Heart right ventricle (tissue), 16 donors: ENCODE results near the gene CGNL1. TPM values are rescaled to one million over a fixed set of nuclear protein-coding genes. Genes with fewer than 3 reads are reported as not detected.

Source experiments
- ATAC-seq, 8 donors: fragments of 200-7000 bp; cut with Tn5 transposase; one replicate each; pipeline ENCODE4 v1.9.1; 2020; ENCODE audit warnings: mild to moderate bottlenecking in 8 of 8, moderate library complexity in 8 of 8, moderate number of reproducible peaks in 1 of 8
- DNase-seq, 2 donors: peaks; one replicate each; pipeline ENCODE4 v3.0.0-alpha.2; 2020
- H3K27ac ChIP-seq, 10 donors: fragments of 200-600 bp; sonication (generic) in 2 of 10; one replicate each; pipeline versions ENCODE4 v1.5.0 to v1.8.0; 2020 to 2022; ENCODE audit warnings: mild to moderate bottlenecking in 3 of 10
- H3K27me3 ChIP-seq, 7 donors: fragments of 200-600 bp; one replicate each; pipeline ENCODE4 v1.8.0; 2021 to 2022; ENCODE audit warnings: mild to moderate bottlenecking in 2 of 7
- H3K36me3 ChIP-seq, 9 donors: fragments of 200-600 bp; sonication (generic) in 1 of 9; one replicate each; pipeline versions ENCODE4 v1.5.0 to v1.8.0; 2020 to 2022; ENCODE audit warnings: mild to moderate bottlenecking in 2 of 9
- H3K4me1 ChIP-seq, 9 donors: fragments of 200-600 bp; sonication (generic) in 1 of 9; one replicate each; pipeline versions ENCODE4 v1.5.0 to v1.8.0; 2020 to 2022; ENCODE audit warnings: mild to moderate bottlenecking in 4 of 9
- H3K4me3 ChIP-seq, 10 donors: fragments of 200-600 bp; sonication (generic) in 2 of 10; one replicate each; pipeline versions ENCODE4 v1.5.0 to v1.8.0; 2020 to 2022; ENCODE audit warnings: mild to moderate bottlenecking in 7 of 10, moderate library complexity in 2 of 10
- H3K9me3 ChIP-seq, 11 donors: fragments of 200-600 bp in 10 of 11; sonication (generic) in 2 of 11; one replicate each; pipeline versions ENCODE4 v1.5.0 to v1.8.0; 2013 to 2022; ENCODE audit warnings: mild to moderate bottlenecking in 2 of 11, control low read depth in 1 of 11, moderate library complexity in 1 of 11
- CTCF ChIP-seq, 9 donors: fragments of 200-600 bp; sonication (generic) in 2 of 9; IDR thresholded peaks; one replicate each; pipeline versions ENCODE4 v1.5.0 to v1.8.0; 2021 to 2022; ENCODE audit warnings: antibody characterized with exemption in 9 of 9, mild to moderate bottlenecking in 5 of 9, moderate library complexity in 1 of 9
- WGBS, 2 donors: extraction: QIAGEN DNeasy Blood & Tissue Kit; methylation state at CpG; one replicate each; pipeline ENCODE4 v1.1.7; 2013; ENCODE audit warnings: inconsistent platforms in 1 of 2; 5-methylcytosine and 5-hydroxymethylcytosine counted together
- intact Hi-C, 10 donors: fragments of 100-400 bp; cut with DNase I; formaldehyde crosslinking; loops; one replicate each; pipeline versions ENCODE4 v1.11.1 to v1.14.2; 2022
- polyA plus RNA-seq, 2 donors: library from polyadenylated mRNA; stranded (reverse); fragments of 200-250 nt; gene quantifications; one replicate each; pipeline ENCODE4 v1.2.3, GENCODE V29; 2013
- total RNA-seq, 10 donors: library from RNA; stranded (reverse); fragmentation: NEBNext Ultra II Directional in 3 of 10; extraction: Animal tissue kit (Norgen Biotek cat#: 25700) in 3 of 10; gene quantifications; one replicate each; pipeline versions ENCODE4 v1.2.1 to v1.2.4, GENCODE V29; 2021 to 2023
- donor health status: Arrhythmogenic right ventricular cardiomyopathy.
- donor health status: ischemic (EF 13 %, LVEDD 7.1; RV severe dilation, severe dysfunction).
- donor health status: healthy with polysubstance abuse.
- donor health status: DM: no; HTN: yes; CAD: no.
- donor health status: DM: no; HTN: no; CAD: no.
- donor health status: ischemic (EF 25% LVEDD 6.9; RV normal size, moderate dysfunction).
- donor health status: ischemic (EF 25% LVEDD 5.7; RV mildly dilated, moderate dysfunction).
- donor health status: healthy.
- donor health status: DM: yes; HTN: yes; CAD: no.
- donor health status: Ischemic cardiomyopathy.
- donor health status: ischemic (EF 35%, LVEDD 5.7; RV mildly dilated, moderate dysfunction).
- donor health status: nonischemic (EF 11% LVEDD 7.7; RV severe dilation, severe dysfunction).
- donor health status: DM: yes; HTN: yes; CAD: no.
- donor health status: PGD.
- donor health status: ischemic (EF 29% LVEDD 5.4; RV normal size, mild dysfunction).
- donor health status: nonischemic (EF 23%, LVEDD 6.1; RV moderate dilation, normal function).

Gene CGNL1
- total and polyA plus RNA-seq, 12 donors: 2.7 to 42.9 (median 33.7) TPM

- peaks cover 0 to 14% (median 0%) of the 10 kb centered on the region in 9 donors for H3K4me1 ChIP-seq
- H3K27me3 ChIP-seq: no peaks in the 10 kb centered on the region
- TF ChIP-seq CTCF (IDR thresholded peaks at IDR 0.05): no peak
- 51 to 60% methylated on average over 6 of the region's 6 CpGs for WGBS, 2 donors
- H3K4me3 ChIP-seq: no peak overlapping the region
- H3K27ac ChIP-seq: peak overlapping the region in 1 of 10 donors; percentile 36
- intact Hi-C loops: no loop called here
- H3K36me3 ChIP-seq: no peaks in the 10 kb centered on the region
- ATAC-seq (peak in 3 of 8 donors; percentile 15 to 27 (median 20)), DNase-seq (no peak)
- peaks cover 0 to 10% (median 7%) of the 10 kb centered on the region in 11 donors for H3K9me3 ChIP-seq
These were observed 202.1 kb downstream of the CGNL1 start for GRCh38 chr15:57578288-57578900.

DNA sequence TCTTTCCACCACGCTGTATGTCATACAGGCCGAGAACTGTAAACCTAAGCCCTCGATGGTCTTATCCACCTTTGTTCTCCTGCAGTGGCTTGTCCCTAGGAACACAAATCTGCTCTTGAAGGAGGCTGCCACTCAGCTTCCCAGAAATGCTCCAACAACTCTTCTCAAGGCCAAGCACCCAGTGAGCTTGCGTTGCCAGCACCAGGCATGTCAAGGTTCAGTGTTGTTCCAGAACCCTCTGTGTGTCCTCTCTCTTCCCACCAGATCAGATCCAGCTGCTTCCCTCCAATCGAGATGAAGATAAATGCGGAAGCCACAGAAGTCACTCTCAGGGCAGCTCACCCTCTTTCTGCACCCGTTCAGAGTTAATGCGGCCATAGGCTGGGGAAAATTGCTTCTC is 204.1 kb downstream of the CGNL1 start:
- intact Hi-C loops: no loop called here
- no peak overlapping the region for H3K27ac ChIP-seq
- no peaks in the 10 kb centered on the region for H3K36me3 ChIP-seq
- peaks cover 0 to 20% (median 10%) of the 10 kb centered on the region in 11 donors for H3K9me3 ChIP-seq
- H3K27me3 ChIP-seq: no peaks in the 10 kb centered on the region
- no peak for ATAC-seq
- no peak for TF ChIP-seq CTCF (IDR thresholded peaks at IDR 0.05)
- H3K4me3 ChIP-seq: no peak overlapping the region
- H3K4me1 ChIP-seq: peaks cover 0 to 10% (median 0%) of the 10 kb centered on the region in 9 donors
- 89 to 92% methylated on average over 8 of the region's 8 CpGs for WGBS, 2 donors
- no peak for DNase-seq

GRCh38 chr15:57580866-57581265 is 204.6 kb downstream of the CGNL1 start:
- intact Hi-C loops: no loop called here
- DNase-seq (no peak), ATAC-seq (no peak)
- Histone ChIP-seq H3K27ac (no peak overlapping the region), H3K4me3 (no peak overlapping the region), H3K27me3 (no peaks in the 10 kb centered on the region), H3K36me3 (no peaks in the 10 kb centered on the region), H3K9me3 (peaks cover 0 to 20% (median 10%) of the 10 kb centered on the region in 11 donors), H3K4me1 (peaks cover 0 to 10% (median 0%) of the 10 kb centered on the region in 9 donors)
- no peak for TF ChIP-seq CTCF (IDR thresholded peaks at IDR 0.05)
- 88 to 90% methylated on average over 5 of the region's 5 CpGs for WGBS, 2 donors

- no peaks in the 10 kb centered on the region for H3K36me3 ChIP-seq
- 79 to 89% methylated on average over 1 of the region's 1 CpG for WGBS, 2 donors
- H3K27ac ChIP-seq: no peak overlapping the region
- TF ChIP-seq CTCF (IDR thresholded peaks at IDR 0.05): no peak
- H3K4me3 ChIP-seq: no peak overlapping the region
- peaks cover 0 to 16% (median 0%) of the 10 kb centered on the region in 9 donors for H3K4me1 ChIP-seq
- intact Hi-C loops: no loop called here
- H3K9me3 ChIP-seq: peaks cover 0 to 20% (median 10%) of the 10 kb centered on the region in 11 donors
- no peak for DNase-seq
- H3K27me3 ChIP-seq: no peaks in the 10 kb centered on the region
- ATAC-seq: no peak
These were observed 205.8 kb downstream of the CGNL1 start for GRCh38 chr15:57582090-57582489.
